HEK293 (cell line): ENCODE measurements around the gene NLGN1.
A peak's percentile ranks its signal among the peaks of the same experiment; 100 is the strongest.

Experiments used
- CTCF ChIA-PET: fragments of 350-600 bp; formaldehyde crosslinking; extraction: SDS; loops from one replicate; lab custom pipeline; 2021; ENCODE audit warnings: antibody characterized with exemption; lab: Yijun Ruan, JAX
- POLR2A ChIA-PET: fragments of 300-600 bp; formaldehyde crosslinking; extraction: SDS; loops from one replicate; lab custom pipeline; 2020; ENCODE audit warnings: antibody characterized with exemption, inconsistent platforms; lab: Yijun Ruan, JAX
- H3K27ac ChIP-seq: fragments of 200-500 bp; sonication (Bioruptor generic); 2 replicates; pipeline ENCODE4 v1.5.1; 2014; ENCODE audit warnings: low read depth, low read length, control low read depth, inconsistent platforms; ENCODE audit errors: extremely low read depth
- H3K36me3 ChIP-seq, 2 experiments: fragments of 200-500 bp in 1 of 2; sonication (Bioruptor generic) in 1 of 2; 1 replicate in 1 of 2; 2 replicates in 1 of 2; pipeline ENCODE4 v1.5.1; 2014 to 2017; ENCODE audit warnings: inconsistent platforms in 2 of 2, low read length in 2 of 2; ENCODE audit not compliant: control insufficient read depth in 2 of 2, insufficient read depth in 1 of 2
- H3K4me1 ChIP-seq: fragments of 200-500 bp; sonication (Bioruptor generic); 2 replicates; pipeline ENCODE4 v1.5.1; 2014; ENCODE audit warnings: mild to moderate bottlenecking, low read length, inconsistent platforms; ENCODE audit not compliant: control insufficient read depth, insufficient read depth
- H3K4me3 ChIP-seq: 2 replicates; pipeline ENCODE4 v1.5.1; 2011; ENCODE audit warnings: low read depth, mild to moderate bottlenecking, control low read depth, low read length, moderate library complexity
- H3K9me3 ChIP-seq: fragments of 200-500 bp; sonication (Bioruptor generic); 2 replicates; pipeline ENCODE4 v1.5.1; 2014; ENCODE audit warnings: low read depth, low read length, inconsistent platforms; ENCODE audit not compliant: control insufficient read depth, insufficient read depth
- FEZF1 ChIP-seq: fragments of 450-650 bp; formaldehyde crosslinking; IDR thresholded peaks from 2 replicates; pipeline ENCODE4 v1.5.1; 2016; ENCODE audit warnings: missing biosample characterization, missing genetic modification characterization
- KLF7 ChIP-seq: fragments of 450-650 bp; formaldehyde crosslinking; IDR thresholded peaks from 2 replicates; pipeline ENCODE4 v1.5.1; 2016; ENCODE audit warnings: missing biosample characterization, missing genetic modification characterization, borderline replicate concordance
- SP3 ChIP-seq: fragments of 450-650 bp; formaldehyde crosslinking; IDR thresholded peaks from 2 replicates; pipeline ENCODE4 v1.5.1; 2016; ENCODE audit warnings: missing biosample characterization, missing genetic modification characterization
- SP7 ChIP-seq: fragments of 450-650 bp; formaldehyde crosslinking; IDR thresholded peaks from 2 replicates; pipeline ENCODE4 v1.5.1; 2016; ENCODE audit warnings: missing biosample characterization, missing genetic modification characterization
- ZBTB8A ChIP-seq: fragments of 450-650 bp; formaldehyde crosslinking; IDR thresholded peaks from 2 replicates; pipeline ENCODE4 v1.5.1; 2016; ENCODE audit warnings: missing biosample characterization, missing genetic modification characterization
- ZNF10 ChIP-seq: fragments of 450-650 bp; formaldehyde crosslinking; IDR thresholded peaks from 2 replicates; pipeline ENCODE4 v1.5.1; 2017; ENCODE audit warnings: missing biosample characterization, missing genetic modification characterization
- ZNF132 ChIP-seq: fragments of 450-650 bp; formaldehyde crosslinking; IDR thresholded peaks from 2 replicates; pipeline ENCODE4 v1.5.1; 2017; ENCODE audit warnings: missing biosample characterization, missing genetic modification characterization, borderline replicate concordance
- ZNF138 ChIP-seq: fragments of 450-650 bp; formaldehyde crosslinking; IDR thresholded peaks from 2 replicates; pipeline ENCODE4 v1.5.1; 2016; ENCODE audit warnings: missing biosample characterization, missing genetic modification characterization, borderline replicate concordance
- ZNF214 ChIP-seq: fragments of 450-650 bp; formaldehyde crosslinking; IDR thresholded peaks from 2 replicates; pipeline ENCODE4 v1.5.1; 2017; ENCODE audit warnings: missing biosample characterization, mild to moderate bottlenecking, missing genetic modification characterization, borderline replicate concordance
- ZNF394 ChIP-seq: fragments of 450-650 bp; formaldehyde crosslinking; IDR thresholded peaks from 2 replicates; pipeline ENCODE4 v1.5.1; 2016; ENCODE audit warnings: missing biosample characterization, missing genetic modification characterization, mild to moderate bottlenecking, moderate library complexity, borderline replicate concordance
- ZNF48 ChIP-seq: fragments of 450-650 bp; formaldehyde crosslinking; IDR thresholded peaks from 2 replicates; pipeline ENCODE4 v1.5.1; 2016; ENCODE audit warnings: missing biosample characterization, missing genetic modification characterization
- ZNF518A ChIP-seq: fragments of 450-650 bp; formaldehyde crosslinking; conservative IDR thresholded peaks from 2 replicates; pipeline ENCODE4 v1.5.1; 2016; ENCODE audit warnings: low read depth, missing biosample characterization, missing genetic modification characterization
- ZNF555 ChIP-seq: fragments of 450-650 bp; formaldehyde crosslinking; conservative IDR thresholded peaks from 2 replicates; pipeline ENCODE4 v1.5.1; 2017; ENCODE audit warnings: missing biosample characterization, mild to moderate bottlenecking, missing genetic modification characterization, inconsistent platforms
- ZNF600 ChIP-seq: fragments of 450-650 bp; formaldehyde crosslinking; IDR thresholded peaks from 2 replicates; pipeline ENCODE4 v1.5.1; 2016; ENCODE audit warnings: missing biosample characterization, missing genetic modification characterization
- ZNF660 ChIP-seq: fragments of 450-650 bp; IDR thresholded peaks from 2 replicates; pipeline ENCODE4 v1.5.1; 2018; ENCODE audit warnings: missing biosample characterization, mild to moderate bottlenecking, missing genetic modification characterization
- ZSCAN30 ChIP-seq: fragments of 450-650 bp; IDR thresholded peaks from 2 replicates; pipeline ENCODE4 v1.5.1; 2018; ENCODE audit warnings: missing biosample characterization, mild to moderate bottlenecking, missing genetic modification characterization, moderate library complexity
- TF ChIP-seq, protein P1 (sequence below): fragments of 450-650 bp; formaldehyde crosslinking; IDR thresholded peaks from 2 replicates; pipeline ENCODE4 v1.5.1; 2017; ENCODE audit warnings: missing biosample characterization, missing genetic modification characterization
- TF ChIP-seq, protein P2 (sequence below): fragments of 450-650 bp; formaldehyde crosslinking; IDR thresholded peaks from 2 replicates; pipeline ENCODE4 v1.5.1; 2016; ENCODE audit warnings: missing biosample characterization, missing genetic modification characterization

NLGN1 gene

DNA sequence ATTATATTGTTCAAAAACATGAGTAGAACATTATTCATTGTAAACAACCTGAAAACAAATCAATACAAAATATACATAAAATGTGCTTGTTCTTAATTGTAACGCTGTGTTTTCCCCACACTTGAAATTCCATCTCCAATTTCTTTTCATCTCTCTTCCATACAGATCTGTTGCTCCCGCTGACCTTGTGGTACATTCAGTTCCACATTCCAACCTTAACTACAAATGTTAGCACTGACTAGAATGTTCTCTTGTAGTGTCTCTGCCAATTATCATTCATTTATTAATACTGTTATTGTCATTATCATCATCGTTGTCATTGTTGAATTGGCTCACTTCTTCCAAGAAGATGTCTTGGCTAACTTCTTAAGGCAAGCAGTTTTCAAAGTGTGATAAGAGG is 65.7 kb downstream of the NLGN1 start:
- Histone ChIP-seq H3K4me3 (no peak overlapping the region), H3K9me3 (no peaks in the 10 kb centered on the region), H3K4me1 (no peaks in the 10 kb centered on the region), H3K36me3 (no peaks in the 10 kb centered on the region), H3K27ac (no peak overlapping the region)
- ChIA-PET CTCF (interaction anchor here (0.6 kb wide), 1 partner anchor 120 kb away, joined by 3 read pairs; no protein-coding TSS in a partner anchor), POLR2A (no interaction called here)
- TF ChIP-seq ZNF660 (tag by site-specific recombination) (no peak), KLF7 (tag by site-specific recombination) (no peak), ZNF518A (tag by site-specific recombination) (no peak), SP3 (no peak), ZNF132 (tag by site-specific recombination) (no peak), ZNF214 (tag by site-specific recombination) (no peak), ZNF10 (tag by site-specific recombination) (no peak), FEZF1 (tag by site-specific recombination) (no peak), ZNF48 (no peak), ZNF394 (no peak), ZSCAN30 (tag by site-specific recombination) (no peak), ZNF138 (tag by site-specific recombination) (no peak), ZBTB8A (tag by site-specific recombination) (no peak)
- TF ChIP-seq, protein P1, sequence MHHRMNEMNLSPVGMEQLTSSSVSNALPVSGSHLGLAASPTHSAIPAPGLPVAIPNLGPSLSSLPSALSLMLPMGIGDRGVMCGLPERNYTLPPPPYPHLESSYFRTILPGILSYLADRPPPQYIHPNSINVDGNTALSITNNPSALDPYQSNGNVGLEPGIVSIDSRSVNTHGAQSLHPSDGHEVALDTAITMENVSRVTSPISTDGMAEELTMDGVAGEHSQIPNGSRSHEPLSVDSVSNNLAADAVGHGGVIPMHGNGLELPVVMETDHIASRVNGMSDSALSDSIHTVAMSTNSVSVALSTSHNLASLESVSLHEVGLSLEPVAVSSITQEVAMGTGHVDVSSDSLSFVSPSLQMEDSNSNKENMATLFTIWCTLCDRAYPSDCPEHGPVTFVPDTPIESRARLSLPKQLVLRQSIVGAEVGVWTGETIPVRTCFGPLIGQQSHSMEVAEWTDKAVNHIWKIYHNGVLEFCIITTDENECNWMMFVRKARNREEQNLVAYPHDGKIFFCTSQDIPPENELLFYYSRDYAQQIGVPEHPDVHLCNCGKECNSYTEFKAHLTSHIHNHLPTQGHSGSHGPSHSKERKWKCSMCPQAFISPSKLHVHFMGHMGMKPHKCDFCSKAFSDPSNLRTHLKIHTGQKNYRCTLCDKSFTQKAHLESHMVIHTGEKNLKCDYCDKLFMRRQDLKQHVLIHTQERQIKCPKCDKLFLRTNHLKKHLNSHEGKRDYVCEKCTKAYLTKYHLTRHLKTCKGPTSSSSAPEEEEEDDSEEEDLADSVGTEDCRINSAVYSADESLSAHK, result no peak

DNA sequence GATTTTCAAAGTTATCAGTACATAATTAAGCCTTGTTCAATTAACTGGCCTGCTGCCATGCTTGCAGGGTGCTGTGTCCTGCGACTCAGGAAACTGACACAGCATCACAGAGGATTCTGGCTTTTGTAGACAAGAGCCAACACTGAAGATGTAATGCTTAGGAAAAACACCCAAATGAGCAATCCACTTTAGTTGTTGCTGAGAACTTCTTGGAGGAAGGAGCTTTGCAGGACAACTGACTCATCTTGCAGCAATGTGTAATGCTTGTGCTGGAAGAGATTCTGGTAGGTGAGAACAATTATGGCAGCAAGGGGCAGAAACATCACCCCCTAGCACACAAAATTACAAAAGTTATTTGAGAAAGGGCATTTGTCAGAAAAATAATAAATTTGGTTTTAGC is 67.6 kb downstream of the NLGN1 start:
- CTCF ChIA-PET, result no interaction called here
- Histone ChIP-seq H3K9me3 (no peaks in the 10 kb centered on the region), H3K4me3 (no peak overlapping the region), H3K27ac (no peak overlapping the region), H3K4me1 (no peaks in the 10 kb centered on the region), H3K36me3 (no peaks in the 10 kb centered on the region)
- POLR2A ChIA-PET, result no interaction called here
- TF ChIP-seq KLF7 (tag by site-specific recombination) (no peak), FEZF1 (tag by site-specific recombination) (peak; percentile 57), ZNF555 (no peak), ZNF600 (tag by site-specific recombination) (0 out of 2 replicates have a peak, but pooled peaks have one; percentile 26), SP7 (tag by site-specific recombination) (no peak)
- TF ChIP-seq, protein P2, sequence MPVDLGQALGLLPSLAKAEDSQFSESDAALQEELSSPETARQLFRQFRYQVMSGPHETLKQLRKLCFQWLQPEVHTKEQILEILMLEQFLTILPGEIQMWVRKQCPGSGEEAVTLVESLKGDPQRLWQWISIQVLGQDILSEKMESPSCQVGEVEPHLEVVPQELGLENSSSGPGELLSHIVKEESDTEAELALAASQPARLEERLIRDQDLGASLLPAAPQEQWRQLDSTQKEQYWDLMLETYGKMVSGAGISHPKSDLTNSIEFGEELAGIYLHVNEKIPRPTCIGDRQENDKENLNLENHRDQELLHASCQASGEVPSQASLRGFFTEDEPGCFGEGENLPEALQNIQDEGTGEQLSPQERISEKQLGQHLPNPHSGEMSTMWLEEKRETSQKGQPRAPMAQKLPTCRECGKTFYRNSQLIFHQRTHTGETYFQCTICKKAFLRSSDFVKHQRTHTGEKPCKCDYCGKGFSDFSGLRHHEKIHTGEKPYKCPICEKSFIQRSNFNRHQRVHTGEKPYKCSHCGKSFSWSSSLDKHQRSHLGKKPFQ (tag by site-specific recombination), result no peak
